SK-N-SH treated with all-trans-retinoic acid at 6 μM for 48 hours (cell line): Measurements from ENCODE around the gene SLC43A3.

Source experiments
- ATAC-seq: fragments of 200-7000 bp; cut with Tn5 transposase; 3 replicates; pipeline ENCODE4 v1.9.1; 2020; ENCODE audit warnings: mild to moderate bottlenecking, moderate library complexity
- ARNTL ChIP-seq: fragments of 450-650 bp; formaldehyde crosslinking; IDR thresholded peaks from 2 replicates; pipeline ENCODE4 v1.5.0; 2020; ENCODE audit warnings: low read depth, mild to moderate bottlenecking, moderate library complexity, borderline replicate concordance
- BACH2 ChIP-seq: fragments of 250-450 bp; sonication (Bioruptor Pico); IDR thresholded peaks from 2 replicates; pipeline ENCODE4 v1.9.0; 2021; ENCODE audit warnings: mild to moderate bottlenecking, borderline replicate concordance
- CSDC2 ChIP-seq: fragments of 250-450 bp; sonication (Bioruptor Pico); IDR thresholded peaks from 2 replicates; pipeline ENCODE4 v1.5.0; 2020; ENCODE audit warnings: mild to moderate bottlenecking, moderate library complexity
- CSRNP3 ChIP-seq: fragments of 250-450 bp; sonication (Bioruptor Pico); IDR thresholded peaks from 2 replicates; pipeline ENCODE4 v1.5.1; 2021; ENCODE audit warnings: mild to moderate bottlenecking, moderate library complexity
- ESRRG ChIP-seq: fragments of 250-450 bp; sonication (Bioruptor Pico); IDR thresholded peaks from 2 replicates; pipeline ENCODE4 v1.6.1; 2021; ENCODE audit warnings: mild to moderate bottlenecking
- GLIS3 ChIP-seq: fragments of 250-450 bp; sonication (Bioruptor Pico); IDR thresholded peaks from 2 replicates; pipeline ENCODE4 v1.5.0; 2020; ENCODE audit warnings: mild to moderate bottlenecking, moderate library complexity
- ISL1 ChIP-seq: fragments of 250-450 bp; sonication (Bioruptor Pico); IDR thresholded peaks from 2 replicates; pipeline ENCODE4 v2.1.2; 2022; ENCODE audit warnings: mild to moderate bottlenecking, moderate library complexity
- OSR1 ChIP-seq: fragments of 250-450 bp; sonication (Bioruptor Pico); IDR thresholded peaks from 2 replicates; pipeline ENCODE4 v1.8.0; 2022; ENCODE audit warnings: moderate library complexity, mild to moderate bottlenecking, inconsistent platforms
- POU6F1 ChIP-seq: fragments of 250-450 bp; sonication (Bioruptor Pico); IDR thresholded peaks from 2 replicates; pipeline ENCODE4 v1.8.0; 2021; ENCODE audit warnings: low read depth, mild to moderate bottlenecking, moderate library complexity, borderline replicate concordance
- PPARA ChIP-seq: fragments of 250-450 bp; sonication (Bioruptor Pico); IDR thresholded peaks from 2 replicates; pipeline ENCODE4 v1.5.0; 2020; ENCODE audit warnings: mild to moderate bottlenecking, borderline replicate concordance
- RARB ChIP-seq: fragments of 250-450 bp; sonication (Bioruptor Pico); IDR thresholded peaks from 2 replicates; pipeline ENCODE4 v1.8.0; 2021; ENCODE audit warnings: mild to moderate bottlenecking, moderate library complexity
- SNAI2 ChIP-seq: fragments of 250-450 bp; sonication (Bioruptor Pico); IDR thresholded peaks from 2 replicates; pipeline ENCODE4 v1.5.0; 2020; ENCODE audit warnings: mild to moderate bottlenecking, moderate library complexity
- TSHZ2 ChIP-seq: fragments of 250-450 bp; sonication (Bioruptor Pico); IDR thresholded peaks from 2 replicates; pipeline ENCODE4 v1.5.0; 2020; ENCODE audit warnings: mild to moderate bottlenecking, moderate library complexity
- ZC3H10 ChIP-seq: fragments of 250-450 bp; sonication (Bioruptor Pico); IDR thresholded peaks from 2 replicates; pipeline ENCODE4 v1.5.1; 2021; ENCODE audit warnings: mild to moderate bottlenecking, moderate library complexity
- ZFP3 ChIP-seq: fragments of 250-450 bp; sonication (Bioruptor Pico); IDR thresholded peaks from 2 replicates; pipeline ENCODE4 v1.5.0; 2020; ENCODE audit warnings: mild to moderate bottlenecking, moderate library complexity
- ZFP30 ChIP-seq: fragments of 450-650 bp; formaldehyde crosslinking; IDR thresholded peaks from 2 replicates; pipeline ENCODE4 v1.5.0; 2022; ENCODE audit warnings: mild to moderate bottlenecking, moderate library complexity
- ZNF565 ChIP-seq: fragments of 450-650 bp; formaldehyde crosslinking; conservative IDR thresholded peaks from 2 replicates; pipeline ENCODE4 v1.5.0; 2020; ENCODE audit warnings: low read depth, mild to moderate bottlenecking, moderate library complexity
- ZNF70 ChIP-seq: fragments of 450-650 bp; formaldehyde crosslinking; IDR thresholded peaks from 2 replicates; pipeline ENCODE4 v1.5.0; 2020; ENCODE audit warnings: mild to moderate bottlenecking, moderate library complexity
- ZNF8 ChIP-seq: fragments of 450-650 bp; formaldehyde crosslinking; IDR thresholded peaks from 2 replicates; pipeline ENCODE4 v1.5.0; 2020; ENCODE audit warnings: mild to moderate bottlenecking, moderate library complexity
- TF ChIP-seq, protein P1 (sequence below): fragments of 250-450 bp; sonication (Bioruptor Pico); IDR thresholded peaks from 2 replicates; pipeline ENCODE4 v1.5.1; 2020; ENCODE audit warnings: low read depth, mild to moderate bottlenecking, moderate library complexity
- TF ChIP-seq, protein P2 (sequence below): fragments of 250-450 bp; sonication (Bioruptor Pico); IDR thresholded peaks from 2 replicates; pipeline ENCODE4 v1.8.0; 2020; ENCODE audit warnings: mild to moderate bottlenecking, moderate library complexity, borderline replicate concordance

The SLC43A3 gene

DNA sequence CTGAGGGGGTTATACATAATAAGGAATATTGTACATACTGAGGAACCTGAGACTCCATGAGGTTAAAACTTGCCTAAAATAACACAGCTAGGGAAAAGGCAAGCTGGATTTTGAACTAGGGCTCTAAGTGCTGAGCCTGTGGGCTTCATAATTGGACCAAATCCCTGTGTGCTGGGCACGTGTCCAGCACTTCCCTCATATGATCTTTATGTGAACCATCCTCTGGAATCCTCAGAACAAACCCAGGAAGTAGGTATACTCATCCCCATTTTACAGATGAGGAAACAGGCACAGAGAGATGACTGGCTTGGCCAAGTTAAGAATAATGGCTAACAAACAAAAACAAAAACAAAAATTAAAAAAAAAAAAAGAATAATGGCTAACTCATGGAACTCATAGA lies 48.3 kb upstream of the SLC43A3 start:
- TF ChIP-seq ZNF8 (no peak), SNAI2 (CRISPR knock-in tag) (no peak), ZC3H10 (CRISPR knock-in tag) (no peak), PPARA (no peak), ISL1 (CRISPR knock-in tag) (no peak), RARB (CRISPR knock-in tag) (no peak)
- TF ChIP-seq, protein P1, sequence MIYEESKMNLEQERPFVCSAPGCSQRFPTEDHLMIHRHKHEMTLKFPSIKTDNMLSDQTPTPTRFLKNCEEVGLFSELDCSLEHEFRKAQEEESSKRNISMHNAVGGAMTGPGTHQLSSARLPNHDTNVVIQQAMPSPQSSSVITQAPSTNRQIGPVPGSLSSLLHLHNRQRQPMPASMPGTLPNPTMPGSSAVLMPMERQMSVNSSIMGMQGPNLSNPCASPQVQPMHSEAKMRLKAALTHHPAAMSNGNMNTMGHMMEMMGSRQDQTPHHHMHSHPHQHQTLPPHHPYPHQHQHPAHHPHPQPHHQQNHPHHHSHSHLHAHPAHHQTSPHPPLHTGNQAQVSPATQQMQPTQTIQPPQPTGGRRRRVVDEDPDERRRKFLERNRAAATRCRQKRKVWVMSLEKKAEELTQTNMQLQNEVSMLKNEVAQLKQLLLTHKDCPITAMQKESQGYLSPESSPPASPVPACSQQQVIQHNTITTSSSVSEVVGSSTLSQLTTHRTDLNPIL (CRISPR knock-in tag): no peak
- TF ChIP-seq, all 23 proteins: peak for 0
- no peak for ATAC-seq

DNA sequence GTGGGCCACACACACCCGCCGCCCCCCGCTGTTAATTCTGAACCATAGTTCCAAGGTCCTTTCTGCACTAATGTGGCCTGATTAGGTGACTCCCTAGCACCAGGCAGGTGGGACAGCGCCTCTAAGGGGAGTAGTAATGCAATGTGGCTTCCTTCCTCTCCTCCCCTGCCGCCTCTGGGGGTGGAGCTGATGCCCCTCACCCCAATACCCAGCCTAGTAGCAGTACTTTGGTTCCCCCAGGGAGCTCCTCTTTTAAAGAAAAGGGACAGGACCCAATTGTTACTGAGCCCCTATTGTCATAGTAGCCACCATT lies 47.8 kb upstream of the SLC43A3 start:
- ATAC-seq: no peak

GRCh38 chr11:57474017-57474802 lies 47.3 kb upstream of the SLC43A3 start:
- no peak for TF ChIP-seq BACH2
- no peak for TF ChIP-seq ZFP30
- no peak for TF ChIP-seq CSRNP3 (CRISPR knock-in tag)
- TF ChIP-seq ZNF8: no peak
- TF ChIP-seq TSHZ2: no peak
- TF ChIP-seq PPARA: no peak
- TF ChIP-seq OSR1 (CRISPR knock-in tag): no peak
- no peak for TF ChIP-seq ZNF70 (CRISPR knock-in tag)
- TF ChIP-seq SNAI2 (CRISPR knock-in tag): no peak
- no peak for TF ChIP-seq ZC3H10 (CRISPR knock-in tag)
- TF ChIP-seq ESRRG: no peak
- no peak for TF ChIP-seq POU6F1 (CRISPR knock-in tag)
- no peak for TF ChIP-seq ISL1 (CRISPR knock-in tag)
- TF ChIP-seq RARB (CRISPR knock-in tag): no peak
- no peak for TF ChIP-seq GLIS3

More for the DNA sequence above, 47.8 kb upstream of the SLC43A3 start:
- no peak for TF ChIP-seq CSDC2
- no peak for TF ChIP-seq ESRRG

DNA sequence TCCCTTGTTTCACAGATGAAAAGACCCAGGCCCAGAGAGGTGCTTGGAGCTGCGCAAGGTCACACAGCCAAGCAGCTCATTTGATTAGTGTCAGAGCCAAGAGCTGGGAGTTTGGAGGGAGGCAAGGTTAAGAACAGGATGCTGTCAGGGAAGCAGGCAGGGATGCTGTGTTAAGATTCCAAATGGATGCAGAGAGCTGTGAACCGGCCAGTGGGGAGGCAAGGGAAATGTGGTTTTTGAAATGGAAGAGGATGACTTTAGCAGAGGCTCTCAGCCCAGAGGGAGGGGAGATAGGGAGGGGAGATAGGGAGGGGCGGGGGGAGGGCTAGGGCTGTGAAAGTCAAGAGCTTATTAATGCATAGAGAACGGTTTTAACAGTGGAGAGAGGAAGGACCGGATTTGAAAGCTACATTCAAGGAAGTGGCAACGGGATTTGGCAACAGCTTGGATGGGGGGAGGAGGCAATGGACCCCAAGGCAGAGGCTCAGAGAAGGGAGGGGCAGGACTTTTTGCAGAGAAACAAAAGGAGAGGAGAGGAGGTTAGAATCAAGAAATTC lies 46.4 kb upstream of the SLC43A3 start:
- TF ChIP-seq SNAI2 (CRISPR knock-in tag): no peak
- no peak for TF ChIP-seq BACH2
- TF ChIP-seq ZNF565 (CRISPR knock-in tag): no peak
- no peak for TF ChIP-seq ZNF70 (CRISPR knock-in tag)
- no peak for TF ChIP-seq CSRNP3 (CRISPR knock-in tag)
- no peak for TF ChIP-seq ARNTL
- TF ChIP-seq, protein P2, sequence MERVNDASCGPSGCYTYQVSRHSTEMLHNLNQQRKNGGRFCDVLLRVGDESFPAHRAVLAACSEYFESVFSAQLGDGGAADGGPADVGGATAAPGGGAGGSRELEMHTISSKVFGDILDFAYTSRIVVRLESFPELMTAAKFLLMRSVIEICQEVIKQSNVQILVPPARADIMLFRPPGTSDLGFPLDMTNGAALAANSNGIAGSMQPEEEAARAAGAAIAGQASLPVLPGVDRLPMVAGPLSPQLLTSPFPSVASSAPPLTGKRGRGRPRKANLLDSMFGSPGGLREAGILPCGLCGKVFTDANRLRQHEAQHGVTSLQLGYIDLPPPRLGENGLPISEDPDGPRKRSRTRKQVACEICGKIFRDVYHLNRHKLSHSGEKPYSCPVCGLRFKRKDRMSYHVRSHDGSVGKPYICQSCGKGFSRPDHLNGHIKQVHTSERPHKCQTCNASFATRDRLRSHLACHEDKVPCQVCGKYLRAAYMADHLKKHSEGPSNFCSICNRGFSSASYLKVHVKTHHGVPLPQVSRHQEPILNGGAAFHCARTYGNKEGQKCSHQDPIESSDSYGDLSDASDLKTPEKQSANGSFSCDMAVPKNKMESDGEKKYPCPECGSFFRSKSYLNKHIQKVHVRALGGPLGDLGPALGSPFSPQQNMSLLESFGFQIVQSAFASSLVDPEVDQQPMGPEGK: no peak
- no peak for TF ChIP-seq CSDC2
- TF ChIP-seq ZFP3 (CRISPR knock-in tag): no peak
- TF ChIP-seq RARB (CRISPR knock-in tag): no peak
- no peak for TF ChIP-seq ISL1 (CRISPR knock-in tag)
- no peak for ATAC-seq

More at GRCh38 chr11:57474017-57474802, 47.3 kb upstream of the SLC43A3 start:
- ATAC-seq: no peak
